Forelimb muscle (tissue), 1 donor: ENCODE measurements around the gene UNG. TPM values are rescaled to one million over a fixed set of nuclear protein-coding genes. Genes with fewer than 3 reads are reported as not detected.

Experiments used
- DNase-seq: peaks from one replicate; pipeline ENCODE4 v3.0.0-alpha.2; 2013; ENCODE audit warnings: low read depth
- polyA plus RNA-seq: library from polyadenylated mRNA; unstranded; fragments of 120-200 nt; gene quantifications from one replicate; pipeline ENCODE4 v1.2.1, GENCODE V29; 2013; ENCODE audit not compliant: insufficient read length

Gene UNG
- polyA plus RNA-seq, 1 donor, result 22.3 TPM

DNA sequence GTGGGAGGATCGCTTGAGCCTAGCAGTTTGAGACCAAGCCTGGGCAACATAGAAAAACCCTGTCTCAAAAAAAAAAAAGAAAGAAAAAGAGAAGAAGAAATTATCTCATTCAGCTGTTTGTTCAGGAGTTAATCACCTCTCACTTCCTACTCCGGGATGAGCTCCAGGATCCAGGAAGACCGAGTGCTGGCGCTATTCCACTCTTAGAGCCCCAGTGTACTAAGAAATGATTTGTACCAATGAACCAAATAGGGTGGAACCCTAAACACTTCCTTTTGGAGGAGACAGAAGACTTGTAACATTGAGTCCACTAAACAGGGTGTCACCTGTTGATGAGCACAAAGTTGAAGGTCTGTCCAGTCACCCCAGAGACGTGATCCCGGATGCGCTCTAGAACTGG is 7.7 kb upstream of the UNG start:
- no peak for DNase-seq

GRCh38 chr12:109092497-109093021 is 4.8 kb upstream of the UNG start:
- DNase-seq, result no peak

DNA sequence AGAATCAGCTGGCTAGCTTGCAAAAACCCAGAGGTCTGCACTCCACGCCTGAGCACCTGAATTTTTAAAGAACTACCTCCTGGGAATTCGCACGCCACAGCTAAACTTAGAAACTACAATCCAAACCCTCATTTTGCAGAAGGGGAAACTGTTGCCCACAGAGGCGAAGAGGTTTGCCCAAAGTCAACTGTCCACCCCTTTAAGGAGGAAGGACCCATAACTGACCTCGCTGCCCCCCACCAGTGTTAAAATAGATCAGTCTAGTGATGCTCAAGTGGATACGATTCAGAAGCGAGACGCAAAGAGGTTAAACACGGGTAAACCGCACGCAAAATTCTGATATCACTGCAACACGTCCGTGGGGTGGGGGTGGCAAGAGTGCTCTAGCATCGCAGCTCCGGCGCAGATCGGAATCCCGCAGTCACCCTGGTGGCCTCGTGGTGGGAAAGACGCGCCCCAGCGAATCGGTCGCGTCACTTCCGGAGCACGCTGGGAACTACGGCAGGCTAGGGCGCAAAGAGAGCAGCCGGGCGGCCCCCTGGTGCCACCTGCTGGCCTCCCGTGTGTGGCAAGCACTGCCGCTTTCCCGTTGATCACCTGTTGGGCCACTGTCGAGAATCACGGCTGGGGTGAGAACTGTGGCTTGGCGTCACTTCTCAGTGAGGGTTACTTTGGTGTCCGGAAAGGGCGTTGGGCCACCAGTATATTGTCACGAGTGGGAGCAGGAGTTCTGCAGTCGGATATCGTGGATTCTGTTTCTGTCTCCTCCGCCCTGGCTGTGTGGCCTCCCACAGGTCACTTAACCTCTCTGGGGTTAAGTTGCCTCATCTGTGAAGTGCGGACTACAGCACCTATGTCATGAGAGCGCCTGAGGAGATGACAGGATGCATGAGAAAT is 4.1 kb upstream of the UNG start, which contains the start of gene ALKBH2:
ALKBH2 (minus strand) TSS at position 451 of the 897 bp plus-strand sequence. CDS start 686 bp downstream, outside the sequence.
- DNase-seq, result peak; percentile 84

DNA sequence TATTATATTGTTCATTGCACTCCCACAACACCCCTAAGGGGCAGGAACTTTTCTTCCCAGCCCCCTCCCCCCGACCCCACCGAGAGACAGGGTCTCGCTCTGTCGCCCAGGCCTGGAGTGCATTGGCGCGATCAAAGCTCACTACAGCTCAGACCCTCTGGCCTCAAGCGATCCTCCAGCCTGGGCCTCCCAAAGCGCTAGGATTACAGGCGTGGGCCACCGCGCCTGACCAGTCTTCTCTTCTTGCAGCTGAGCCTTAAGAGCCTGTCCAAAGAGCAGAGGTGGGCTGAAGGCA is 310 bp upstream of the UNG start:
- no peak for DNase-seq

- no peak for DNase-seq
These were observed 797 bp downstream of the UNG start for GRCh38 chr12:109098183-109098604.

GRCh38 chr12:109098651-109099050 is 1.3 kb downstream of the UNG start:
- DNase-seq, result no peak

DNA sequence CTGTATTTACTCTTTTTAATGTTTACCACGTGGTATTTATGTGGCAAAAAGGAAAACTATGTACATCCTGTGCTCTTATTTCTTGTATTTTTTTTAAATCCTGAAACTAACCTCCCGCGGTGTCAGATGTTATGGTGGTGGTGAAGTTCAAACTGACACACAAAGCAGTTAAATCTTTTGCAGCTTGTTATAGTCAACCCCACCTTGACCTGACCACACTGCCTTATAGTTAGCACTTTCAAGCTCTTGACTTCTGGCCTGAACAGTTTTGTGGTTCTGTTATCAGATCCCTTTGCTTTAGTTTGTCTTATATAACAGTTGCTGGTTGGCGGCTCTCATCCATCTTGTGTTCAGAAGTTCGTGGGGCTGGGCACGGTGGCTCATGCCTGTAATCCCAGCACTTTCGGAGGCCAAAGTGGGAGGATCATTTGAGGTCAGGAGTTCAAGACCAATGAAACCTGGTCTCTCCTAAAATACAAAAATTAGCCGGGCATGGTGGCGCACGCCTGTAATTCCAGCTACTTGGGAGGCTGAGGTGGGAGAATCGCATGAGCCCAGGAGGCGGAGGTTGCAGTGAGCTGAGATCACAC is 2.1 kb downstream of the UNG start:
- DNase-seq, result no peak

DNA sequence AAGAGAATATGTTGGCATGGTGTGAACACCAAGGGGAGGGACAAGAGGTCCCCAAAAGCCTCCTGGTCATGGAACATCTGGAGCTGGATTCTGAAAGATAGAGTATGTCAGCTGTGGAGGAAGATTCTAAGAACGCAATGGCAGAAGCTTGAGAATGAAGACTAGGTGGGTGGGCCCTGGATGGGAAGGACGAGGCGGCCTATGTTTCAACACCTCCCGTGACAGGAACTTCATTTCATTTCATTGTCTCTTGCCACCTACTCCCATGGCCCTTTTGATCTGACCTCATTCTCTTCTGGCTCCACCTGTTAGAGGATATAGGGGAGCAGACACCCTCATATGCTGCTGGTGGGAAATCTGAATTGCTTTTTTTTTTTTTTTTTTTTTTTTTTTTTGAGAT is 3.3 kb downstream of the UNG start:
- DNase-seq, result no peak

GRCh38 chr12:109102491-109102890 is 5.1 kb downstream of the UNG start:
- no peak for DNase-seq

- DNase-seq, result no peak
These were observed 7.8 kb downstream of the UNG start for GRCh38 chr12:109105176-109105575.

GRCh38 chr12:109109746-109110350 is 12.5 kb downstream of the UNG start:
- no peak for DNase-seq

GRCh38 chr12:109110988-109111495 is 13.6 kb downstream of the UNG start:
- no peak for DNase-seq

- no peak for DNase-seq
These were observed 15.5 kb downstream of the UNG start for GRCh38 chr12:109112720-109113465.

DNA sequence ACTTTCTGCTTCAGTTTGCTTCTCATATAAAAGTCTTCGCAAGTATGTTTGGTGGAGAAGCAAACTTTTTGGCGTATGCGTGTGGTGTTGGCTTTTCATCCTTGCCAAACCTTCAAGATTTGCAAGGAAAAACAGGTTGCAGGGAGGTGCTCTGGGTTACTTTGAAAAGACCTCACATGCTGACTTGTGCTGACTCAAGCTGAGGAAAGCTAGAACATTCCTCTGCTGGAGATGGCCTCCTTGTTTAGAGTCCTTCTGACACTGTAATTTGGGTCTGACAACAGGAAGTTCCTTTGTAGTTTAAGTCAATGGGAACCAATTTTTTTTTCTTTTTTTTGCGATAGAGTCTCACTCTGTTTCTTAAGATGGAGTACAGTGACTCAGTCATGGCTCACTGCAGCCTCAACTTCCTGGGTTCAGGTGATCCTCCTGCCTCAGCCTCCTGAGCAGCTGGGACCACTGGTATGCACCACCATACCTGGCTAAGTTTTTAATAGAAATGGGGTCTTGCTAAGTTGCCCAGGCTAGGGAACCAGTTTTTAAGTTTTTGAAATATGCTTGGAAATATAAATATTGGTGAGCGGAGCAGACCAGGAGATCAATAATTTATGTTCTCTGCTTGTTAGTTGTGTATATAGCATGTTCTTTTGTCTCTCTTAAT is 16.4 kb downstream of the UNG start:
- no peak for DNase-seq

- DNase-seq, result no peak
These were observed 17.2 kb downstream of the UNG start for GRCh38 chr12:109114644-109115043.

DNA sequence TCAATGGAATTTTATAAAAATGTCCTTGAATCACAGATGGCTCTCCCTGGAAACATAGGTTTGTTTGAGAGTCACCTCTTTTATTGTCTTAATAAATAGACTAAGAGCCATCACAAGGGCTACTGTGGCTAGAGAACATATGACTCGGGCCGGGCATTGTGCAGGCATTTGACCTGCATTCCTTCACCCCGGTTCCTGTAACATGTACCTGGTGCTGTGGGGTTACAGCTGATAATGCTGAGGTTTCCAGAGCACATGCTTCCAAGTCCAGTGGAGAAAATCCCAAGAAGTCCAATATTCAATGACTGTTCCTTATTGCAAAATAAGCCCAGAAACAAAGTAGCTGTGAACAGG is 18.0 kb downstream of the UNG start:
- DNase-seq, result no peak

DNA sequence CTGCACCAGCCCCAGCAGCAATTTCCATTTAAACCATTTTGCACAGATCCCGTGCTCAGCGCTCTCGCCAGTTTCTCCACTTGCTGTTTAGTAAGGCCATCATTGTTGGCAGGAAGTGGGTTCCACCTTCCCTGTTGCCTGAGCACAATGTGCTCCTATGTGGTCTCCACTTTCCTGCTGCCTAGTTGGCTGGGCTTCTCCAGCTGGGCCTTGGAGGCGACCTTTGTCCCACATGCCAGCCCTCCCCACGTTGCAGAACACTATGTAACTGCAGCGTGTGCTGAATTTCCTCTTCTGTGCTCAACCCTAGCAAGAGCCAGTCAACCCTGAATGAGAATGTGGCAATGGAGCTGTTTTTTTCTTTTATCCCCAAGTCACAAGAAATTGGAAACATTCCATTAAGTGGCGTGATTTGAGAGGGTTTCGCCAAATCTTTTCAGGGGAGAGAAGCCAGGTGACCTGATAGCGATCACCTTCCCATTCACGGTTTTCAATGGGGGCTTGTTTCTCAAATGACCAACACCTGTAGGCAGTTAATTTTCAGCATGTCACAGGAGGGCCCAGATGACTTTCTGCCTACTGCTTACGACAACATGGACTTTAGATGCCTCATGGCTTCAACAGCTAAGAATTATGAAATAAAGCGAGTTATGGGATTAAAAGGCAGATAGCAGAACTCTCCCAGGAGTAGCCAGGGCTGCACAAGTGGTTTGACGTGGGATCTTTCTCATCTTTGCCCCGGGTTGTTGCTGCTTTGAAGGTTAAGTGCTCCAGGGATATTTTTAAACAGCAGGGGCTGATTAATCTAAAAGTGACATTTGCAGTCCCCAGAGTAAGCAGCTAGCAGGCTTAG is 18.6 kb downstream of the UNG start, which contains the start of gene ACACB:
ACACB (plus strand) TSS at position 830 of the 853 bp plus-strand sequence. CDS start 22,819 bp downstream, outside the sequence.
- no peak for DNase-seq

DNA sequence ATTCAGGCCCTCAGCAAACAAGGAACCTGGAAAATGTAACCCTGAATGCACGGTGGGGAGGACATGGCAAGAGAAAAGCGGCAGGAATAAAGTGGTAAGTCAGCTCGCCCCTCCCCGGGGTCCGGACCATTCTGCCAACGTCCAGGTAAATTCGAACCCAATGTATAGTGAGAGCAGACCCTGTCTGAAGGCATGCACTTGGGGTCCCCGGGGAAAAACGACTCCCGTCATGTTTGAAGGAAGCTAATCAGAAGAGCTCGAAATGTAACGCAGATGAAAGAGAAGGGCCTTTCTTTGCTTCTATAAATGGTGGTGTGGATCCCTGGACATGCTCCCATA is 19.2 kb downstream of the UNG start:
- DNase-seq, result no peak

GRCh38 chr12:109120095-109120494 is 22.7 kb downstream of the UNG start:
- DNase-seq, result no peak

DNA sequence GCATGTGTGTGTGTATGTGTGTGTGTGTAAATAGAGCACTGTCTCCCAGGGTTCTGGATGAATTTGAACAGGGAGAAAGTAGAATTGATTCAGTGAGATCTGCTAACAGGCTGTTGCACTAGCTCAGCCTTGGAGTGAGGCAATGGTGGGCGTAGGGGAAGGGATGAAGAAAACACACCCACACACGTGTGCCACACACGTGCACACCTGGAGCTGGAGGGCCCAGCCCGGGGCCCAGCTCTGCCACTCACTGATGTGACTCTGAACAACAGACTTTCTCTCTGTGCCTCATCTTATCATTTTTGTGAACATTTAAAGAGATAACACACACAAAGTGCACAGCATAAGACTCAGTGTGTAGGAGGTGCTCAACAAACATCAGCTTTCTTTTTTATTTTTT is 23.2 kb downstream of the UNG start:
- DNase-seq, result no peak
